Transverse colon (tissue), 4 donors: Measurements from ENCODE around the gene STXBP4. TPM values are rescaled to one million over a fixed set of nuclear protein-coding genes. Genes with fewer than 3 reads are reported as not detected.

Experiments
- DNase-seq: peaks from one replicate; pipeline ENCODE4 v3.0.0-alpha.2; 2019
- H3K27ac ChIP-seq, 4 donors: fragments of 200-600 bp; sonication (generic); 2 replicates each; pipeline ENCODE4 v1.5.1; 2016 to 2018; ENCODE audit warnings: inconsistent platforms in 4 of 4
- H3K27me3 ChIP-seq: fragments of 200-600 bp; sonication (generic); 2 replicates; pipeline ENCODE4 v1.5.1; 2017; ENCODE audit warnings: inconsistent platforms
- H3K36me3 ChIP-seq, 4 donors: fragments of 200-600 bp; sonication (generic); 2 replicates each; pipeline ENCODE4 v1.5.1; 2017 to 2019; ENCODE audit warnings: inconsistent platforms in 4 of 4
- H3K4me1 ChIP-seq, 4 donors: fragments of 200-600 bp; sonication (generic); 2 replicates each; pipeline ENCODE4 v1.5.1; 2017 to 2020; ENCODE audit warnings: inconsistent platforms in 4 of 4
- H3K4me3 ChIP-seq, 4 donors: fragments of 200-600 bp; sonication (generic); 1 replicate in 1 of 4; 2 replicates in 3 of 4; pipeline versions ENCODE4 v1.5.1 to v1.6.1; 2017 to 2019; ENCODE audit warnings: inconsistent platforms in 4 of 4
- H3K9me3 ChIP-seq, 2 donors: fragments of 200-600 bp; sonication (generic); 2 replicates each; pipeline ENCODE4 v1.5.1; 2017 to 2019; ENCODE audit warnings: inconsistent platforms in 2 of 2
- CTCF ChIP-seq, 5 experiments: fragments of 200-600 bp in 3 of 5; fragments of 450-650 bp in 2 of 5; sonication (generic) in 3 of 5; IDR thresholded peaks; 1 replicate in 2 of 5; 2 replicates in 3 of 5; pipeline ENCODE4 v1.5.1; 2016 to 2017; ENCODE audit warnings: antibody characterized with exemption in 5 of 5, inconsistent platforms in 3 of 5, mild to moderate bottlenecking in 2 of 5, moderate library complexity in 1 of 5
- EP300 ChIP-seq: sonication (generic); formaldehyde crosslinking; IDR thresholded peaks from one replicate; pipeline ENCODE4 v1.6.1; 2017; ENCODE audit warnings: antibody characterized with exemption, low read depth
- POLR2A ChIP-seq: fragments of 450-650 bp; IDR thresholded peaks from one replicate; pipeline ENCODE4 v1.6.1; 2016; ENCODE audit warnings: antibody characterized with exemption, mild to moderate bottlenecking, moderate library complexity
- POLR2AphosphoS5 ChIP-seq, 3 donors: sonication (generic); formaldehyde crosslinking; IDR thresholded peaks; one replicate each; pipeline ENCODE4 v1.6.1; 2016; ENCODE audit warnings: antibody characterized with exemption in 3 of 3
- WGBS, 2 donors: methylation state at CpG; one replicate each; pipeline ENCODE4 v1.1.5; 2018; ENCODE audit warnings: low coverage in 1 of 2; 5-methylcytosine and 5-hydroxymethylcytosine counted together
- in situ Hi-C, 4 donors: fragments of 200-750 bp; cut with MboI; loops; one replicate each; pipeline versions ENCODE4 v1.15.0 to v1.15.1; 2017; ENCODE audit warnings: low sequenced_read_pairs in 3 of 4, low pct_ligation_motif_present in 1 of 4, low pct_unique_long_range_greater_than_20kb in 1 of 4
- intact Hi-C: fragments of 100-400 bp; cut with DNase I; formaldehyde crosslinking; loops from one replicate; pipeline ENCODE4 v1.15.1; 2023; ENCODE audit warnings: low total_unique reads
- total RNA-seq, 4 donors: library from RNA; depleted of rRNA; stranded (reverse); fragments of >200 nt; gene quantifications; one replicate each; pipeline ENCODE4 v1.1.0, GENCODE V29; 2016

The STXBP4 gene
- total RNA-seq, 4 donors from 2014 or later, result 1.4 to 16.2 (median 4.4) TPM

- intact Hi-C loops (no loop called here), in situ Hi-C loops (loop anchor here in 1 of 4 donors (25.0 kb wide), 1 partner anchor 103 kb away; no protein-coding TSS in a partner anchor)
- no peak for TF ChIP-seq POLR2AphosphoS5 (IDR thresholded peaks at IDR 0.05)
- no peak for TF ChIP-seq EP300
- Histone ChIP-seq H3K4me1 (peaks cover 0 to 12% (median 0%) of the 10 kb centered on the region in 4 donors), H3K36me3 (no peaks in the 10 kb centered on the region), H3K4me3 (no peak overlapping the region), H3K27me3 (no peaks in the 10 kb centered on the region), H3K9me3 (no peaks in the 10 kb centered on the region), H3K27ac (no peak overlapping the region)
- no peak for DNase-seq
Observed at GRCh38 chr17:55059724-55060123, 91.2 kb downstream of the STXBP4 start.

GRCh38 chr17:55062921-55063320, 94.4 kb downstream of the STXBP4 start:
- Histone ChIP-seq H3K9me3 (no peaks in the 10 kb centered on the region), H3K27ac (no peak overlapping the region), H3K27me3 (no peaks in the 10 kb centered on the region), H3K36me3 (no peaks in the 10 kb centered on the region), H3K4me3 (no peak overlapping the region), H3K4me1 (peaks cover 0 to 7% (median 0%) of the 10 kb centered on the region in 4 donors)
- WGBS, 2 donors, result 91 to 100% methylated on average over 1 of the region's 1 CpG
- in situ Hi-C loops (loop anchor here in 1 of 4 donors (25.0 kb wide), 1 partner anchor 99 kb away; no protein-coding TSS in a partner anchor), intact Hi-C loops (no loop called here)
- DNase-seq, result no peak
- TF ChIP-seq POLR2A, result no peak
- TF ChIP-seq CTCF (IDR thresholded peaks at IDR 0.05), result no peak
- no peak for TF ChIP-seq EP300
- TF ChIP-seq POLR2AphosphoS5 (IDR thresholded peaks at IDR 0.05), result no peak

GRCh38 chr17:55063885-55064874, 95.6 kb downstream of the STXBP4 start:
- peaks cover 0 to 7% (median 0%) of the 10 kb centered on the region in 4 donors for H3K4me1 ChIP-seq
- DNase-seq, result no peak
- TF ChIP-seq POLR2A (no peak), EP300 (no peak), CTCF (IDR thresholded peaks at IDR 0.05) (no peak), POLR2AphosphoS5 (IDR thresholded peaks at IDR 0.05) (no peak)
- no peak overlapping the region for H3K27ac ChIP-seq
- no peaks in the 10 kb centered on the region for H3K36me3 ChIP-seq
- in situ Hi-C loops, result loop anchor here in 1 of 4 donors (25.0 kb wide), 1 partner anchor 98 kb away; no protein-coding TSS in a partner anchor
- intact Hi-C loops, result no loop called here
- H3K9me3 ChIP-seq, result no peaks in the 10 kb centered on the region
- WGBS, 2 donors, result 83 to 93% methylated on average over 3 to 16 of the region's 16 CpGs
- H3K4me3 ChIP-seq, result no peak overlapping the region
- no peaks in the 10 kb centered on the region for H3K27me3 ChIP-seq

- TF ChIP-seq POLR2AphosphoS5 (IDR thresholded peaks at IDR 0.05) (no peak), CTCF (IDR thresholded peaks at IDR 0.05) (no peak), POLR2A (no peak), EP300 (no peak)
- Histone ChIP-seq H3K27ac (no peak overlapping the region), H3K9me3 (no peaks in the 10 kb centered on the region), H3K4me1 (no peaks in the 10 kb centered on the region), H3K36me3 (no peaks in the 10 kb centered on the region), H3K27me3 (no peaks in the 10 kb centered on the region), H3K4me3 (no peak overlapping the region)
- 56 to 74% methylated on average over 1 of the region's 1 CpG for WGBS, 2 donors
- no peak for DNase-seq
- in situ Hi-C loops, result loop anchor here in 1 of 4 donors (25.0 kb wide), 1 partner anchor 94 kb away; no protein-coding TSS in a partner anchor
- intact Hi-C loops, result no loop called here
Observed at GRCh38 chr17:55067697-55068439, 99.3 kb downstream of the STXBP4 start.
